ENCODE measurements around the gene PRDM7. TPM values are rescaled to one million over a fixed set of nuclear protein-coding genes. Genes with fewer than 3 reads are reported as not detected.

Gene PRDM7
- total RNA-seq, 1 experiment from 2014 or later, result not detected

GRCh38 chr16:90028985-90029384 is 48.1 kb downstream of the PRDM7 start:
- Histone ChIP-seq H3K9me3 (ENCODE audit: low read depth, low read length, poor library complexity, severe bottlenecking) (no peaks in the 10 kb centered on the region), H3K36me3 (ENCODE audit: insufficient read depth, low read length, poor library complexity, severe bottlenecking) (peaks cover 5% of the 10 kb centered on the region), H3K27ac (ENCODE audit: low read depth, low read length, poor library complexity, severe bottlenecking) (no peak overlapping the region), H3K27me3 (replicated peaks; ENCODE audit: insufficient read depth, low read depth, low read length, poor library complexity) (no peaks in the 10 kb centered on the region), H3K4me1 (ENCODE audit: insufficient read depth, low read length, poor library complexity, severe bottlenecking) (no peaks in the 10 kb centered on the region), H3K4me3 (ENCODE audit: low read depth, low read length, poor library complexity, severe bottlenecking) (no peak overlapping the region)
- no peak for DNase-seq (ENCODE audit: low spot score)
- no TSS peak for BruUV-seq (replicated peaks)
- TF ChIP-seq EZH2 (IDR thresholded peaks at IDR 0.05; ENCODE audit: borderline replicate concordance, low read depth, low read length, poor library complexity, severe bottlenecking) (no peak), CTCF (conservative IDR thresholded peaks at IDR 0.05; ENCODE audit: low read depth, low read length) (no peak)
- intact Hi-C loops (cut with micrococcal nuclease; ENCODE audit: unreplicated experiment), result loop anchor here (10.0 kb wide), 1 partner anchor 104 kb away; the partner anchor contains the start of gene TUBB3
- CTCF ChIA-PET, result no interaction called here
- POLR2A ChIA-PET (ENCODE audit: low non-redundant PET), result no interaction called here

- H3K4me3 ChIP-seq (ENCODE audit: low read depth, low read length, poor library complexity, severe bottlenecking), result no peak overlapping the region
- H3K36me3 ChIP-seq (ENCODE audit: insufficient read depth, low read length, poor library complexity, severe bottlenecking), result peaks cover 5% of the 10 kb centered on the region
- H3K27ac ChIP-seq (ENCODE audit: low read depth, low read length, poor library complexity, severe bottlenecking), result no peak overlapping the region
- no TSS peak for BruUV-seq (replicated peaks)
- H3K27me3 ChIP-seq (replicated peaks; ENCODE audit: insufficient read depth, low read depth, low read length, poor library complexity), result no peaks in the 10 kb centered on the region
- no peak for DNase-seq (ENCODE audit: low spot score)
- CTCF ChIA-PET, result no interaction called here
- H3K9me3 ChIP-seq (ENCODE audit: low read depth, low read length, poor library complexity, severe bottlenecking), result no peaks in the 10 kb centered on the region
- POLR2A ChIA-PET (ENCODE audit: low non-redundant PET), result no interaction called here
- intact Hi-C loops (cut with micrococcal nuclease; ENCODE audit: unreplicated experiment), result loop anchor here (10.0 kb wide), 1 partner anchor 103 kb away; the partner anchor contains the start of gene TUBB3
- no peak for TF ChIP-seq EZH2 (IDR thresholded peaks at IDR 0.05; ENCODE audit: borderline replicate concordance, low read depth, low read length, poor library complexity, severe bottlenecking)
- no peak for TF ChIP-seq CTCF (conservative IDR thresholded peaks at IDR 0.05; ENCODE audit: low read depth, low read length)
- H3K4me1 ChIP-seq (ENCODE audit: insufficient read depth, low read length, poor library complexity, severe bottlenecking), result peaks cover 7% of the 10 kb centered on the region
These were observed 49.5 kb downstream of the PRDM7 start for GRCh38 chr16:90027611-90028010.

GRCh38 chr16:90026135-90026534 is 51.0 kb downstream of the PRDM7 start:
- H3K4me3 ChIP-seq (ENCODE audit: low read depth, low read length, poor library complexity, severe bottlenecking), result no peak overlapping the region
- no peaks in the 10 kb centered on the region for H3K27me3 ChIP-seq (replicated peaks; ENCODE audit: insufficient read depth, low read depth, low read length, poor library complexity)
- peaks cover 14% of the 10 kb centered on the region for H3K4me1 ChIP-seq (ENCODE audit: insufficient read depth, low read length, poor library complexity, severe bottlenecking)
- TF ChIP-seq EZH2 (IDR thresholded peaks at IDR 0.05; ENCODE audit: borderline replicate concordance, low read depth, low read length, poor library complexity, severe bottlenecking), result no peak
- no peak for TF ChIP-seq CTCF (conservative IDR thresholded peaks at IDR 0.05; ENCODE audit: low read depth, low read length)
- CTCF ChIA-PET, result no interaction called here
- no peak for DNase-seq (ENCODE audit: low spot score)
- BruUV-seq (replicated peaks), result no TSS peak
- POLR2A ChIA-PET (ENCODE audit: low non-redundant PET), result interaction anchor here (0.6 kb wide), 1 partner anchor 36 kb away, joined by 7 read pairs; no protein-coding TSS in a partner anchor
- no peaks in the 10 kb centered on the region for H3K36me3 ChIP-seq (ENCODE audit: insufficient read depth, low read length, poor library complexity, severe bottlenecking)
- no peak overlapping the region for H3K27ac ChIP-seq (ENCODE audit: low read depth, low read length, poor library complexity, severe bottlenecking)
- no peaks in the 10 kb centered on the region for H3K9me3 ChIP-seq (ENCODE audit: low read depth, low read length, poor library complexity, severe bottlenecking)
- intact Hi-C loops (cut with micrococcal nuclease; ENCODE audit: unreplicated experiment), result loop anchor here (10.0 kb wide), 1 partner anchor 101 kb away; the partner anchor contains the start of gene TUBB3

Data from A673 (cell line).